GM12872 (cell line): ENCODE results near the gene ZNF366.

ENCODE experiments used
- TF ChIP-seq, protein P1 (sequence below): IDR thresholded peaks from 3 replicates; pipeline ENCODE4 v1.5.1; 2011; ENCODE audit warnings: low read depth, mild to moderate bottlenecking, low read length, moderate library complexity; ENCODE audit not compliant: insufficient read depth

The ZNF366 gene

DNA sequence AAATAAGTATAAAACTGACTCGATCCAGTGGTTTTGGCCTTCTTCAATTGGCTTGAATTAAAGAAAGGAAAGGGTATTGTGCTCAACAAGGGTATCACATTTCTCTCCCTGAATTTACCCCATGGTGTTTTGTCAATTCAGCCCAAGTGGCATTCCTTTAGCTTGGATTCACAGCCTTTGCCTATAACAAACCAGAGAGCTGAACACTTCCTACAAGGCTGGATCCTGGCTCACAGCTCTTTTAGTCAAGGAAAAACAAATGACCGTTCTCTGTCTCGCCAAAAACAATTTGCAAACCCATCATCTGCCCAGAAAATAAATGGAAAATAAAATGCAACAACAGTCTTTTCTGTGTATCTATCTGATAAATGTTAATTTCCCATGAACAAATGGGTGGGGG is 5.7 kb downstream of the ZNF366 start:
- TF ChIP-seq, protein P1, sequence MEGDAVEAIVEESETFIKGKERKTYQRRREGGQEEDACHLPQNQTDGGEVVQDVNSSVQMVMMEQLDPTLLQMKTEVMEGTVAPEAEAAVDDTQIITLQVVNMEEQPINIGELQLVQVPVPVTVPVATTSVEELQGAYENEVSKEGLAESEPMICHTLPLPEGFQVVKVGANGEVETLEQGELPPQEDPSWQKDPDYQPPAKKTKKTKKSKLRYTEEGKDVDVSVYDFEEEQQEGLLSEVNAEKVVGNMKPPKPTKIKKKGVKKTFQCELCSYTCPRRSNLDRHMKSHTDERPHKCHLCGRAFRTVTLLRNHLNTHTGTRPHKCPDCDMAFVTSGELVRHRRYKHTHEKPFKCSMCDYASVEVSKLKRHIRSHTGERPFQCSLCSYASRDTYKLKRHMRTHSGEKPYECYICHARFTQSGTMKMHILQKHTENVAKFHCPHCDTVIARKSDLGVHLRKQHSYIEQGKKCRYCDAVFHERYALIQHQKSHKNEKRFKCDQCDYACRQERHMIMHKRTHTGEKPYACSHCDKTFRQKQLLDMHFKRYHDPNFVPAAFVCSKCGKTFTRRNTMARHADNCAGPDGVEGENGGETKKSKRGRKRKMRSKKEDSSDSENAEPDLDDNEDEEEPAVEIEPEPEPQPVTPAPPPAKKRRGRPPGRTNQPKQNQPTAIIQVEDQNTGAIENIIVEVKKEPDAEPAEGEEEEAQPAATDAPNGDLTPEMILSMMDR, result no peak

DNA sequence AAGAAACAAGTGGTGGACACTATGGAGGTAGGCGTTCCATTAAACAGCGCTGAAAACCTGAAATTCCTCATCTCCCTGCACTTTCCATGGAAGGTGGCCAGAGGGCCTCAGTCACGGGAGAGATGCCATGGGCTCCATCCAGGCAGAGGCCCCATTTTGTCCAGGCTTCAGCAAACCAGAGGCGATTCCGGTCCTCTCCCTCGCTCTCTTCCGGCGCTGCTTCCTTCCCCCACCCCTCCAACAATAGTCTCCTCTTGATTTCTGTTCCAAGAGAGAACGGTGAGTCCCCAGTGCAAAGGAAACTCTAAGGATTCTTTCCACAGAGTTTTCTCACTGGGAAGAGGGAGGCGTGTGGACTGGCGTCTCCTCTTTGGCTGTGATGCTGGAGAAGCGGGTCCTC is 7.5 kb downstream of the ZNF366 start:
- TF ChIP-seq, protein P1, result no peak

DNA sequence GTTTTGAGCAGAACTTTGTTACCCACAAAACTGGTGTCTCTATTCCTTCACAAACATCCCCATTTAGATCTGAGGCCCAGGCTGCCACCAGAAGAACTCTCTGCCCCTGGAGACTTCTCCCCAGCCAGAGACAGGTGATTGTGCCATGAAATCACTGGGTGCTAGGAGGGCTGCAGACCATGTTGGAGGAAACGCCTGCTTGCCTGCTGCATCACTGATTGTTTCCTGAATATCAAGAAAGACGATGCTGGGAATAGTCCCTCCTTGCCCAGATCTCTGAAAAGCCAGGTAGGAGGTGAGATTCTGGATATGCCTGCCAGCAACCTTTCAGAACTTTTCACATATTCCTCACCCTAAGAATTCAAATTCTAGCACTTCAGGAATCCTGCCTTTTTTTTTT is 8.1 kb downstream of the ZNF366 start:
- TF ChIP-seq, protein P1, result no peak

GRCh38 chr5:72498284-72498683 is 8.9 kb downstream of the ZNF366 start:
- TF ChIP-seq, protein P1, result no peak

- TF ChIP-seq, protein P1, result no peak
These were observed 9.4 kb downstream of the ZNF366 start for GRCh38 chr5:72497823-72498222.

DNA sequence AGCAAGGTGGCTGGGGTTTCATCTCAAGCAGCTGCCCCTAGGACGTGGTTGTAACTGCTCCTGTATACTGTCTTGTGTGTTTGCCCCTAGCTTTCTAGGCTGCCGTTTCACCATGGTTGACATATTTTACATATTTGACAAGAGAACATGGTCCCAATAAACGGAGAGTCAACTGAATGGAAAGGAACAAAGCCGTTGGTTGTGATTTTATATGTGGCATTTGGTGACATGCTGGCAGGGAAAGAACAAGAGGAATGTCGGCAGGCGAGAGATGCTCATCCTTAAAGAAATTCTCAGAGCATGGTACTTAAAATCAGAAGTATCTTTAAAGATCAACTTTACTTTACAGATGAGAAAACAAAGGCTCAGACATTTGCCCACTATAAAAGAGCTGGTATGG is 11.8 kb downstream of the ZNF366 start:
- TF ChIP-seq, protein P1, result no peak

DNA sequence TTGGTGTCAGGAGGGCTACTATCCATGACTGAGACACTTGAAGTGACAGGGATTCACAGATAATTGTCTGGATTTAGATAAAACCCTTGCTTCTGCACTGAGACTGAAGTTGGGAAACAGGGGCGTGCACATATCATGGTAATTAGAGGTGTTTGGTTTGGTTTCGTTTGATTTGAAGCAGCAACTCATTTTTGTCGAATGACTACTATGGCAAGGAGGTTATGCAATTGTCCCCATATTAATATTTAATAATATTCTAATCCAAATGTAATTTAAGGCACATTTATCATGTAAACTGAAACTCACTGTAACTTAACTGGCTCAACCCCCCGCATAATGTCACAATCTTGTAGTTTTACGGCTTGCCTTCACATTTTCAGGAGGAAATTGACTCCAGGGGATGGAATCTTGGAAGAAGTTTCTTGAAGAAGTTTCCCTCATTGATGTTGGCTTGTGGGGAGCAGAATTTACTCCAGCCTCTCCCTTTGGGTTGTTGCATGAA is 12.5 kb downstream of the ZNF366 start:
- TF ChIP-seq, protein P1, result no peak
